Measurements from ENCODE around the gene CPNE6.
"Not testable (repeated sequence)": the region's sequence is repeated elsewhere in the genome, so short reads cannot be mapped to it uniquely, and the experiment has no call there.

CPNE6 gene

GRCh38 chr14:24071144-24071697, at the start of gene CPNE6:
Gene CPNE6, plus strand, starts transcription at chr14:24071562. Its CDS starts 1,375 bp downstream, at chr14:24072937.
- DNase-seq = peak; percentile 70

DNA sequence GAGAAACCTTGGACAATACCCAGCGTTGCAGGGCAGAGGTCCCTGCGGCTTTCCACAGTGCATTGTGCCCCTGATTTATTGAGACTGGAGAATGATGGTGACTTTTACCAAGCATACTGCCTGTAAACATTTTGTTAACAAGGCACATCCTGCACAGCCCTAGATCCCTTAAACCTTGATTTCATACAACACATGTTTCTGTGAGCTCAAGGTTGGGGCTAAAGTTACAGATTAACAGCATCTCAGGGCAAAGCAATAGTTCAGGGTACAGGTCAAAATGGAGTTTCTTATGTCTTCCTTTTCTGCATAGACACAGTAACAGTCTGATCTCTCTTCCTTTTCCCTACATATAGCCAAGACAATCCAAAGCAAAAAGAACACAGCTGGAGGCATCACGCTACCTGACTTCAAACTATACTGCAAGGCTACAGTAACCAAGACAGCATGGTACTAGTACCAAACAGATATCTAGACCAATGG, 46.4 kb upstream of the CPNE6 start:
- DNase-seq = not testable (repeated sequence)

DNA sequence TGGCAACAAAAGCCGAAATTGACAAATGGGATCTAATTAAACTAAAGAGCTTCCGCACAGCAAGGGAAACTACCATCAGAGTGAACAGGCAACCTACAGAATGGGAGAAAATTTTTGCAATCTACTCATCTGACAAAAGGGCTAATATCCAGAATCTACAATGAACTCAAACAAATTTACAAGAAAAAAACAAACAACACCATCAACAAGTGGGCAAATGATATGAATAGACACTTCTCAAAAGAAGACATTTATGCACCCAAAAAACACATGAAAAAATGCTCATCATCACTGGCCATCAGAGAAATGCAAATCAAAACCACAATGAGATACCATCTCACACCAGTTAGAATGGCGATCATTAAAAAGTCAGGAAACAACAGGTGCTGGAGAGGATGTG, 41.7 kb upstream of the CPNE6 start:
- not testable (repeated sequence) for DNase-seq

DNA sequence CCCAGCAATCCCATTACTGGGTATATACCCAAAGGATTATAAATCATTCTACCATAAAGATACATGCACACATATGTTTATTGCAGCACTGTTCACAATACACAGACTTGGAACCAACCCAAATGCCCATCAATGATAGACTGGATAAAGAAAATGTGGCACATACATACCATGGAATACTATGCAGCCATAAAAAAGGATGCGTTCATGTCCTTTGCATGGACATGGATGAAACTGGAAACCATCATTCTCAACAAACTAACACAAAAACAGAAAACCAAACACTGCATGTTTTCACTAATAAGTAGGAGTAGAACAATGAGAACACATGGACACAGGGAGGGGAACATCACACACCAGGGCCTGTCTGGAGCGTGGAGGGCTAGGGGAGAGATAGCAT, 40.0 kb upstream of the CPNE6 start:
- not testable (repeated sequence) for DNase-seq

GRCh38 chr14:24032727-24033418, 38.5 kb upstream of the CPNE6 start:
- DNase-seq = no peak

DNA sequence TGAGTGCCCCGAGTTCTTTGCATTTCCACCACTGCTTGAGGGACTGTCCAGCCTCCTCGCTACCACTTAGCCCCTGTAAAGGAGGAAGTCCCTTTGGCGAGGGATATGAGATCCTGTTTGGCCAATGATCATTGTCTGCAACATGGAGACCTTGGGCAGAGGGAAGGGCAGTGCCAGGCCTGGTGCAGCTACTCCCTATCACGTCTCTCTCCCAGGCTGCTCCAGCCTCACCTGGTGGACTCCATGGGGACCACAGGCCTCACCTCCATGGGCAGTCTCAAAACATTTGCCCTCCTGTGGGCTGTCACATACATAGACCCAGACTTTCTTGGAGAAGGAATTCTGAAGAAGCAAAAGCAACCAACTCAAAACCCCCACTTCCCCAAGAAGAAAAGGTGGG, 35.6 kb upstream of the CPNE6 start:
- DNase-seq = not testable (repeated sequence)

GRCh38 chr14:24036169-24036962, 35.0 kb upstream of the CPNE6 start:
- DNase-seq = peak; percentile 86

DNA sequence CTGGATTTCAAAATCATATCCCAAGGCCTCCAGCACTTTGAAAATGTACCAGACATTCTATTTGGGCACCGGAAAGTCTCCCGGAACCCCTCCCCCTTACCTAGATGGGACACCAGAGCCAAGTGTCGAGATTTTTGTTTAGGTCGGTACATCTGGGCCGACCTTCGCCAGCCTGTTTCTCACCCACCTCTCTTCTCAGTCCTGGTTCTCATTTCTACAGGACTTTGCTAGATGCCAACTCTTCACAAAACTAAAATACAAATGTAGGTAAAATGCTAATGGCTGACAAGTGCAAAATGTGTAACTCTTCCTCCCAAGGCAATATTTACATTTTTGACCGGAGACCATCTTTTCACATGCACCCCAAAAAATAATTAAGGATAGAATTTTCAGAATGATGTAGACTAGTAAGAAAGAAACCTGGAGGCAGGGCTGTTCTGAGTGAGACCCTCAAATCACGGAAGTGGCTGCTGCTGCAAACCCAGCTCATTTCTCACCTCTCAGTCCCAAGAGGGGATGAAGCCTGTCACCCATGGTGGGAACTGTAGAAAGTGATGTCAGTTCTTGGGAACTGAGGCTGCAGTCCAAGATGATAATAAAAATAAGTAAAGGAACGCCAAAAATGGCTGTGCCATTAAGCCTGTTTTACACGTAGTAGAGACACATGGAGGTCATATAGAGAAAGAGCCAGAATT, 34.3 kb upstream of the CPNE6 start:
- DNase-seq = not testable (repeated sequence)

GRCh38 chr14:24037658-24038037, 33.7 kb upstream of the CPNE6 start:
- no peak for DNase-seq

DNA sequence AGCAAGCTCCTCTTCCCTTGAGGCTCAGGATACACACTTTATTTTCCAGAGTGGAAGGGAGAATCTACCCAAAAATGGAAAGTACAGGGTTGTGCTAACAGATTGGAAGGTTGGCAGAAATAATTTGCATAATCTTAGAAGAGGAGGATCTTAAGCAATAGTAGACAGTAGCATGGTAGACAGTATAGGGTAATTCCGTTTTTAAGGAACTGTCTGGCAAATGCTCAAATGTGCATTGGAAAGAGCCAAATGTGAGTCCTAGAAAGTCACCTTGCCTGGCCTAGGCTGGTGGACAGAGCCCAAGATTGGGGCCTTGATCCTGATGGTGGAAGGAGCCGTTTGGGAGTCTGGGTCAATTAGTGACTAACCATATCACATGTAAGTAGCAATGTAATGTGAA, 32.7 kb upstream of the CPNE6 start:
- DNase-seq = no peak

- DNase-seq = no peak
Measured at GRCh38 chr14:24040692-24041091, 30.7 kb upstream of the CPNE6 start.

- no peak for DNase-seq
Measured at GRCh38 chr14:24042746-24043145, 28.6 kb upstream of the CPNE6 start.

DNA sequence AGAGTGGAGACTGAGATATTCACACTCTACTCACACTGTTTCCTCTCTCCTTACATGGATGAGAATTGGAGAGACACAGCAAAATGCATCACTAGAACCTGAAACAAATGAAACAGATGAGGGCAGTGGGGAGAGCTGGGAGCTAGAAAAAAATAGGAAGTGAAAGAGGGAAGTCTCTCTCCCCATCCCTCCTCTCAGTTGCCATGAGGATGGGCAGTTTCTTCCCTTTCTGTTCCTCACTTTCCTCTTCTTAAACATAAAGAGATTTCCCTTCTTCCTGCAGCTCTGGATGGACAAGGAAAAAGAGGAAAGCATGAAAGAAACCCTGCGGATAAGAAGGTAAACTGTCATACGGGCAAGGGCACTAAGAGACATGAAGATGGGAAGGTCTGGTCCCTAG, 22.4 kb upstream of the CPNE6 start:
- not testable (repeated sequence) for DNase-seq

DNA sequence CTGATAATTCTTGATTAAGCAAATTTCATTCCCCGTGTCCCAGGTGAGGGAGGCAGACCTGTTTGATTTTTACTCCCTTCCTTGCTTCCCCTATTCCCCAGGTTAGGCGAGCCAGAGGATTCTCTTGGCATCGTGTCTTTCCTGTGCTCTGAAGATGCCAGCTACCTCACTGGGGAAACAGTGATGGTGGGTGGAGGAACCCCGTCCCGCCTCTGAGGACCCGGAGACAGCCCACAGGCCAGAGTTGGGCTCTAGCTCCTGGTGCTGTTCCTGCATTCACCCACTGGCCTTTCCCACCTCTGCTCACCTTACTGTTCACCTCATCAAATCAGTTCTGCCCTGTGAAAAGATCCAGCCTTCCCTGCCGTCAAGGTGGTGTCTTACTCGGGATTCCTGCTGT, 20.6 kb upstream of the CPNE6 start:
- DNase-seq = not testable (repeated sequence)

- peak; percentile 64 for DNase-seq
Measured at GRCh38 chr14:24051176-24051788, 20.1 kb upstream of the CPNE6 start.

DNA sequence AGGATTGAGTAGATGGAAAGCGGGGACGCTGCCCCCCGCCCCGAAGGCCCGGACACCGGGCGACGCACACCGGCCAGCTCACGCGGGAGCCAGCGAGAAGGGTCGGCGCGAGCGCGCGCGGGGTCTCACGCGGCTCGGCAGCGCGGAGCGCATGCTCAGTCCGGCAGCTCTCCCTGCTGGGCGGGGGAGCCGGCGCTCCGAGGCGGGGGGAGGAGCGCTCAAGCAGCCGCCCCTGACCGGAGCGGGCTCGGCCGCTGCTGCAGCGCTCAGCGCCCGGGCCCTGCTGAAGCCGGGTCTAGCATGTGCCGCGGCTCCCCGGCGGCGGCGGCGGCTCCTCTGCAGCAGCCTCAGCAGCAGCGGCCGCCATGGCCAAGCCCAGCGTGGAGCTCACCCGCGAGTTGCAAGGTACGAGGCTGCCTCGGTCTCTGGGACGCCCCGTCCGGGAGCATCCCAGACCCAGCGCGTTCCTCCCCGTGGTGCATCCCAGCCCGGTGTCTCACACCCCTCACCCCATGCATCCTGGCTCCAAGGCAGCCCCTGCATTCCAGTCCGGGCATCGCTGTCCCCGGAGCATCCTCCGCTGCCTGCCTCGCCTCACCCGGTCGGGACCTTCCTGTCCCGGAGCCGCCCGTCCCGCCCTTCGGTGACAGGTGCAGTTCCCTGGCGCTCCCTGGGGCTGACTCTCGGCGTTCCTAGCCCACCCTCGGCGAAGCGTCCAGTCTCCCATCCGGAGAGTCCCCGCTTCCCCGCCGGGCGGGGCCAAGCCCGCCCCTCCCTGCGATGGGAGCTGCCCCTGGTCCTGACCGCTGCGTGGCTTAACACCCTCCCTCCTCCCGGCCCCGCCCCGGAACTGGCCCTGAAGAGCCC, 19.3 kb upstream of the CPNE6 start, which contains the start of gene CARMIL3:
TSS of gene CARMIL3 (plus strand) at position 221 of the 867 bp plus-strand sequence. CDS start at position 366, 145 bp downstream.
- peak; percentile 87 for DNase-seq

DNA sequence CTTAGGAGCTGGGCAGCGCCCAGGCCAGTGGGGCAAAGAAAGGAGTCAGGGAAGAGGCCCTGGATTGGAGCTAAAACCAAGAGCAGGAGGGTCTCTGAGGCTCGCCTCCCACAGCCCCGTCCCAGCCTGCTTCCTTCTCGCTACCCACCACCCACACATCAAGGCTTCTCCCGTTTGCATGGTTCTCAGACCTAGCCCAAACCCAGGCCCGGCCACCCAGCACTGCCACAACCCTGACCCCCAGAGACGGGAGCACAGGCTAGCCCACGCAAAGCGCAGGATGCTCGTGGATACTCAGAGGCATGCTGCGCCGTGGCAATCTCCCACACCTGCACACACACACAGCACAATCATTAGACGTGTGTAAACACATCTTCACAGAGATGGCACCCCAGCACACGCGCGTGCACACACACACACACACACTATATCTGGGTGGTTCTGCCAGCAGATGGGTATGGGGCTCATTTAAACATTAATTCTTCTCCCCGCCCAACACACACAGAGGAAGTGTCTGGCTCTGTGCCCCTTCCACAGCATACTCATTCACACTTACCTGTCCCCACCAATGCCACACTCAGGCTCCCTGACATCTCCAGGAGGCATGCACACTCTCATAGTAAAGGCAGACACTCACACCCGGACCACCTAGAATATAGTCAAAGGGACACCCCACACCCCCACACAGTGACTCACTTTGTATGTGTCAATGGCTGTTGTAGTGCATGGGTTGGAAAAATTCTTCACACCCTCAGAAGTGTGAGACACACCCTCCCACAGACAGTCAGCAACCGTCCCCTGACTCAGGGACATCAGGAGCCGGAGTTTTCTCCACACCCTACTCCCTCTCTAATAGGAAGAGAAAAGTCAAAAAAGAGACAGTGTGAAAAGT, 18.5 kb upstream of the CPNE6 start:
- DNase-seq = peak; percentile 83

GRCh38 chr14:24053548-24054323, 17.6 kb upstream of the CPNE6 start:
- DNase-seq = peak; percentile 60

- DNase-seq = no peak
Measured at GRCh38 chr14:24054324-24054641, 17.1 kb upstream of the CPNE6 start.

DNA sequence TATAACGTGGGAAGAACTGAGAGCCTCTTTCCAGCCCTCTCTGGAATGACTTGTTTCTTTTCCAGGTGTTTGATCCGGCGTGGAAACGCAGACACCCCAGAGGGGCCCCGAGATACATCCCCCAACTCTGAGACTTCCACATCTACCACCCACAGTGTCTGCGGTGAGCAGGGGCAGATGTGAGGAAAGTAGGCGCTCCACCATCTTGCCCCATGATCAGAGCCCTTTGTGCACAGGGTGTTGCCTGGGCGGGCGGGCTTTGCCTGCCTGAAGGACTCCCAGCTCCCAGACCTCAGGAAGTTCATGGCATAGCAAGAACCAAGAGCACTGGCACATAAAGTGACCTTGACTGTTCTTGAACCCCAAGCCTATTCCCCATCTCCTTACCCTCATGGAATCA, 16.7 kb upstream of the CPNE6 start:
- no peak for DNase-seq
